Measurements from ENCODE around the gene FBLN7. TPM values are rescaled to one million over a fixed set of nuclear protein-coding genes. Genes with fewer than 3 reads are reported as not detected.

FBLN7 gene
- total and polyA plus RNA-seq, 8 donors, result 2.6 to 19.1 (median 13.3) TPM

- no peaks in the 10 kb centered on the region for H3K27me3 ChIP-seq
- H3K9me3 ChIP-seq, result no peaks in the 10 kb centered on the region
- ATAC-seq, result no peak
- TF ChIP-seq CTCF (IDR thresholded peaks at IDR 0.05), result no peak
- H3K36me3 ChIP-seq, result no peaks in the 10 kb centered on the region
- peaks cover 0 to 6% of the 10 kb centered on the region in 2 donors for H3K4me1 ChIP-seq
- intact Hi-C loops (cut with DNase I), result no loop called here
- no peak overlapping the region for H3K4me3 ChIP-seq
- no peak overlapping the region for H3K27ac ChIP-seq
- DNase-seq, result no peak
Observed at GRCh38 chr2:112153501-112153900, 15.3 kb downstream of the FBLN7 start.

GRCh38 chr2:112154246-112155117, 16.3 kb downstream of the FBLN7 start:
- no peak for DNase-seq
- H3K27ac ChIP-seq, result no peak overlapping the region

GRCh38 chr2:112155331-112156151, 17.4 kb downstream of the FBLN7 start:
- H3K27ac ChIP-seq, result no peak overlapping the region
- peaks cover 0 to 6% of the 10 kb centered on the region in 2 donors for H3K4me1 ChIP-seq
- no peak overlapping the region for H3K4me3 ChIP-seq
- H3K9me3 ChIP-seq, result no peaks in the 10 kb centered on the region
- no peak for TF ChIP-seq CTCF (IDR thresholded peaks at IDR 0.05)
- DNase-seq, result no peak
- intact Hi-C loops (cut with DNase I), result no loop called here
- no peaks in the 10 kb centered on the region for H3K36me3 ChIP-seq
- ATAC-seq, result no peak
- H3K27me3 ChIP-seq, result no peaks in the 10 kb centered on the region

More at GRCh38 chr2:112154246-112155117, 16.3 kb downstream of the FBLN7 start:
- Histone ChIP-seq H3K9me3 (no peaks in the 10 kb centered on the region), H3K4me1 (peaks cover 0 to 6% of the 10 kb centered on the region in 2 donors), H3K4me3 (no peak overlapping the region), H3K36me3 (no peaks in the 10 kb centered on the region), H3K27me3 (no peaks in the 10 kb centered on the region)
- no peak for TF ChIP-seq CTCF (IDR thresholded peaks at IDR 0.05)
- ATAC-seq, result no peak
- intact Hi-C loops (cut with DNase I), result no loop called here

GRCh38 chr2:112156152-112156986, 18.2 kb downstream of the FBLN7 start:
- Histone ChIP-seq H3K36me3 (no peaks in the 10 kb centered on the region), H3K4me1 (peaks cover 0 to 6% of the 10 kb centered on the region in 2 donors), H3K9me3 (no peaks in the 10 kb centered on the region), H3K27me3 (no peaks in the 10 kb centered on the region), H3K4me3 (no peak overlapping the region), H3K27ac (no peak overlapping the region)
- DNase-seq (no peak), ATAC-seq (no peak)
- intact Hi-C loops (cut with DNase I), result no loop called here
- no peak for TF ChIP-seq CTCF (IDR thresholded peaks at IDR 0.05)

Data from left lung (tissue), 10 donors.